NCI-H1092 treated with DMSO at 0.1 percent for 48 hours (cell line): ENCODE data around the gene BLMH.

Experiments
- DNase-seq: peaks from one replicate; lab custom pipeline; 2025; lab: John Stamatoyannopoulos, UW

Gene BLMH

GRCh38 chr17:30304778-30305177 is 13.0 kb upstream of the BLMH start:
- DNase-seq = no peak

- no peak for DNase-seq
Measured at GRCh38 chr17:30302241-30302640, 10.5 kb upstream of the BLMH start.

GRCh38 chr17:30300818-30301217 is 9.1 kb upstream of the BLMH start:
- DNase-seq = no peak

- no peak for DNase-seq
Measured at GRCh38 chr17:30299000-30299399, 7.3 kb upstream of the BLMH start.

GRCh38 chr17:30297715-30298114 is 6.0 kb upstream of the BLMH start:
- no peak for DNase-seq

GRCh38 chr17:30296499-30297080 is 4.8 kb upstream of the BLMH start:
- no peak for DNase-seq

GRCh38 chr17:30292286-30292858 is 628 bp upstream of the BLMH start:
- DNase-seq = peak; percentile 83

- DNase-seq = peak; percentile 19
Measured at GRCh38 chr17:30290696-30291542, 825 bp downstream of the BLMH start.

GRCh38 chr17:30290077-30290476 is 1.7 kb downstream of the BLMH start:
- no peak for DNase-seq

GRCh38 chr17:30279156-30279555 is 12.6 kb downstream of the BLMH start:
- DNase-seq = no peak

GRCh38 chr17:30278032-30278431 is 13.7 kb downstream of the BLMH start:
- peak; percentile 33 for DNase-seq

- no peak for DNase-seq
Measured at GRCh38 chr17:30275911-30276310, 15.8 kb downstream of the BLMH start.

- no peak for DNase-seq
Measured at GRCh38 chr17:30274887-30275286, 16.9 kb downstream of the BLMH start.

GRCh38 chr17:30273373-30273772 is 18.4 kb downstream of the BLMH start:
- no peak for DNase-seq

- DNase-seq = no peak
Measured at GRCh38 chr17:30271102-30271501, 20.6 kb downstream of the BLMH start.

- DNase-seq = no peak
Measured at GRCh38 chr17:30267625-30268024, 24.1 kb downstream of the BLMH start.

- no peak for DNase-seq
Measured at GRCh38 chr17:30263552-30264333, 28.0 kb downstream of the BLMH start.

GRCh38 chr17:30256756-30257506 is 34.8 kb downstream of the BLMH start:
- no peak for DNase-seq

- DNase-seq = no peak
Measured at GRCh38 chr17:30254150-30254549, 37.6 kb downstream of the BLMH start.

- DNase-seq = no peak
Measured at GRCh38 chr17:30253312-30253711, 38.4 kb downstream of the BLMH start.

GRCh38 chr17:30251931-30252330 is 39.8 kb downstream of the BLMH start:
- DNase-seq = no peak

- no peak for DNase-seq
Measured at GRCh38 chr17:30249460-30249859, 42.3 kb downstream of the BLMH start.
